ENCODE data around the gene SOST. TPM values are rescaled to one million over a fixed set of nuclear protein-coding genes. Genes with fewer than 3 reads are reported as not detected.

Gene SOST
- total RNA-seq (2022; extraction: Qiagen RNA extraction): 0.04 to 0.07 TPM in 2 of 5 replicates, not detected in the others

GRCh38 chr17:43758497-43759174 lies at the start of gene SOST:
SOST (minus strand) TSS chr17:43758791; CDS start chr17:43758741, 50 bp downstream.

GRCh38 chr17:43780135-43780534 lies 21.5 kb upstream of the SOST start, which contains the start of gene CFAP97D1:
CFAP97D1 (plus strand) TSS chr17:43780435; CDS start chr17:43780463, 28 bp downstream.

GRCh38 chr17:43778337-43779144 lies 19.9 kb upstream of the SOST start, which contains the start of gene DUSP3:
DUSP3 (minus strand) TSS chr17:43778977; CDS start chr17:43778924, 53 bp downstream.

Other genes starting within 250 kb of the SOST start
- gene ETV4, start 212.5 kb downstream of the SOST start, total RNA-seq (2022; extraction: Qiagen RNA extraction): 43.9 to 52.8 TPM (median 51.0 TPM) in 5 replicates
- gene MEOX1, start 96.9 kb downstream of the SOST start, total RNA-seq (2022; extraction: Qiagen RNA extraction): not detected in 5 replicates
- 59.1 to 64.1 TPM (median 61.0 TPM) in 5 replicates for gene DUSP3, start 20.2 kb upstream of the SOST start, total RNA-seq (2022; extraction: Qiagen RNA extraction)
- 0.02 TPM in 3 of 5 replicates, not detected in the others for gene CFAP97D1, start 21.6 kb upstream of the SOST start, total RNA-seq (2022; extraction: Qiagen RNA extraction)
- 14.1 to 21.2 TPM (median 18.7 TPM) in 5 replicates for gene MPP3, start 74.4 kb upstream of the SOST start, total RNA-seq (2022; extraction: Qiagen RNA extraction)
- not detected in 5 replicates for gene CD300LG, start 88.4 kb upstream of the SOST start, total RNA-seq (2022; extraction: Qiagen RNA extraction)
- gene MPP2, start 148.7 kb upstream of the SOST start, total RNA-seq (2022; extraction: Qiagen RNA extraction): 1.6 to 2.4 TPM (median 1.9 TPM) in 5 replicates
- gene PPY, start 183.7 kb upstream of the SOST start, total RNA-seq (2022; extraction: Qiagen RNA extraction): 0.22 TPM in 1 of 5 replicates, not detected in the others
- 0.13 TPM in 1 of 5 replicates, not detected in the others for gene PYY, start 195.1 kb upstream of the SOST start, total RNA-seq (2022; extraction: Qiagen RNA extraction)
- gene NAGS, start 245.8 kb upstream of the SOST start, total RNA-seq (2022; extraction: Qiagen RNA extraction): 0.84 to 1.2 TPM (median 1.1 TPM) in 5 replicates

Data from A549 treated with CORT108297 at 1 μM for 4 hours (cell line).